GM19240 (cell line): ENCODE measurements around the gene MLLT10.
"Not testable (repeated sequence)": the region's sequence is repeated elsewhere in the genome, so short reads cannot be mapped to it uniquely, and the experiment has no call there.

Source experiments
- DNase-seq: peaks from one replicate; pipeline ENCODE4 v3.0.0; 2011; ENCODE audit warnings: low spot score; ENCODE audit not compliant: insufficient read length

The MLLT10 gene

GRCh38 chr10:21579291-21579690, 45.3 kb downstream of the MLLT10 start:
- no peak for DNase-seq

- DNase-seq, result not testable (repeated sequence)
Measured at GRCh38 chr10:21581421-21581834, 47.4 kb downstream of the MLLT10 start.

- DNase-seq, result no peak
Measured at GRCh38 chr10:21584834-21585530, 51.0 kb downstream of the MLLT10 start.

GRCh38 chr10:21587391-21587790, 53.4 kb downstream of the MLLT10 start:
- no peak for DNase-seq

GRCh38 chr10:21588159-21588558, 54.1 kb downstream of the MLLT10 start:
- DNase-seq, result not testable (repeated sequence)

- DNase-seq, result no peak
Measured at GRCh38 chr10:21593986-21594385, 60.0 kb downstream of the MLLT10 start.

- DNase-seq, result no peak
Measured at GRCh38 chr10:21599582-21599981, 65.5 kb downstream of the MLLT10 start.

GRCh38 chr10:21600804-21601433, 66.9 kb downstream of the MLLT10 start:
- DNase-seq, result no peak

- no peak for DNase-seq
Measured at GRCh38 chr10:21602313-21602712, 68.3 kb downstream of the MLLT10 start.

GRCh38 chr10:21603721-21604120, 69.7 kb downstream of the MLLT10 start:
- DNase-seq, result no peak

GRCh38 chr10:21604651-21605050, 70.6 kb downstream of the MLLT10 start:
- no peak for DNase-seq

- DNase-seq, result no peak
Measured at GRCh38 chr10:21607907-21608306, 73.9 kb downstream of the MLLT10 start.

GRCh38 chr10:21614000-21614399, 80.0 kb downstream of the MLLT10 start:
- DNase-seq, result no peak

- DNase-seq, result no peak
Measured at GRCh38 chr10:21617267-21617666, 83.2 kb downstream of the MLLT10 start.

GRCh38 chr10:21623291-21623690, 89.3 kb downstream of the MLLT10 start:
- no peak for DNase-seq

- not testable (repeated sequence) for DNase-seq
Measured at GRCh38 chr10:21624421-21624820, 90.4 kb downstream of the MLLT10 start.

GRCh38 chr10:21624951-21625350, 90.9 kb downstream of the MLLT10 start:
- DNase-seq, result no peak

- DNase-seq, result no peak
Measured at GRCh38 chr10:21625623-21626229, 91.7 kb downstream of the MLLT10 start.

GRCh38 chr10:21626457-21627161, 92.6 kb downstream of the MLLT10 start:
- no peak for DNase-seq

- DNase-seq, result no peak
Measured at GRCh38 chr10:21627331-21627730, 93.3 kb downstream of the MLLT10 start.

- DNase-seq, result no peak
Measured at GRCh38 chr10:21628023-21628422, 94.0 kb downstream of the MLLT10 start.

- not testable (repeated sequence) for DNase-seq
Measured at GRCh38 chr10:21628645-21629044, 94.6 kb downstream of the MLLT10 start.
